A549 (cell line): ENCODE results near the gene BMP4. TPM values are rescaled to one million over a fixed set of nuclear protein-coding genes. Genes with fewer than 3 reads are reported as not detected.

ENCODE experiments used
- ATAC-seq, 2 experiments: fragments of 200-7000 bp in 1 of 2; fragments of >200 bp in 1 of 2; cut with Nextera tagmentation in 1 of 2; cut with Tn5 transposase in 1 of 2; 3 replicates each; pipeline versions ENCODE4 v1.8.0 to v1.9.1; 2018 to 2020; ENCODE audit warnings: mild to moderate bottlenecking in 1 of 2, moderate library complexity in 1 of 2
- CTCF ChIA-PET: fragments of 300-600 bp; sonication (Branson Sonifier 250); formaldehyde crosslinking; extraction: SDS; loops from one replicate; lab custom pipeline; 2021; ENCODE audit warnings: antibody characterized with exemption, inconsistent platforms; lab: Yijun Ruan, JAX
- POLR2A ChIA-PET: fragments of 350-600 bp; formaldehyde crosslinking; extraction: SDS; loops from one replicate; lab custom pipeline; 2021; ENCODE audit warnings: antibody characterized with exemption, inconsistent platforms; lab: Yijun Ruan, JAX
- DNase-seq, 2 experiments: peaks; one replicate each; pipeline versions ENCODE4 v3.0.0 to v3.0.0-alpha.2; 2011 to 2016; ENCODE audit warnings: low read depth in 1 of 2, low spot score in 1 of 2
- FAIRE-seq: peaks from 2 replicates; lab custom pipeline; 2011; peaks lifted over from hg19 to GRCh38; lab: Jason Lieb, UNC
- H3K27ac ChIP-seq, 2 experiments: fragments of >200 bp; sonication (Bioruptor Twin); formaldehyde crosslinking; 3 replicates each; pipeline ENCODE4 v1.5.1; 2016 to 2017
- H3K4me1 ChIP-seq: fragments of >200 bp; sonication (Bioruptor Twin); formaldehyde crosslinking; 3 replicates; pipeline ENCODE4 v1.6.1; 2016
- H3K4me2 ChIP-seq: fragments of >200 bp; sonication (Bioruptor Twin); formaldehyde crosslinking; 3 replicates; pipeline ENCODE4 v1.6.1; 2016
- H3K4me3 ChIP-seq: fragments of >200 bp; sonication (Bioruptor Twin); formaldehyde crosslinking; 3 replicates; pipeline ENCODE4 v1.5.1; 2016
- H3K9me3 ChIP-seq: fragments of >200 bp; sonication (Bioruptor Twin); formaldehyde crosslinking; 3 replicates; pipeline ENCODE4 v1.6.1; 2016
- BHLHE40 ChIP-seq: IDR thresholded peaks from 2 replicates; pipeline ENCODE4 v1.6.1; 2012; ENCODE audit warnings: low read depth, low read length, inconsistent platforms
- CBX8 ChIP-seq: fragments of 200-600 bp; sonication (generic); IDR thresholded peaks from 2 replicates; pipeline ENCODE4 v1.6.1; 2016
- EHF ChIP-seq: fragments of 250-450 bp; sonication (Bioruptor Pico); IDR thresholded peaks from 2 replicates; pipeline ENCODE4 v1.5.0; 2020; ENCODE audit warnings: mild to moderate bottlenecking
- ELK1 ChIP-seq: fragments of 150-350 bp; IDR thresholded peaks from 2 replicates; pipeline ENCODE4 v1.6.1; 2014; ENCODE audit warnings: low read depth, mild to moderate bottlenecking, low read length
- EP300 ChIP-seq, 2 experiments: fragments of >200 bp; sonication (Bioruptor Twin); formaldehyde crosslinking; IDR thresholded peaks; 2 replicates in 1 of 2; 3 replicates in 1 of 2; pipeline ENCODE4 v1.6.1; 2016 to 2017
- ESRRA ChIP-seq: fragments of 150-350 bp; IDR thresholded peaks from 2 replicates; pipeline ENCODE4 v1.6.1; 2014; ENCODE audit warnings: mild to moderate bottlenecking, low read length, borderline replicate concordance
- FOSB ChIP-seq: fragments of 250-450 bp; sonication (Bioruptor Pico); IDR thresholded peaks from 2 replicates; pipeline ENCODE4 v1.5.0; 2020; ENCODE audit warnings: mild to moderate bottlenecking, moderate library complexity
- FOSL2 ChIP-seq, 2 experiments: fragments of 450-650 bp in 1 of 2; fragments of >200 bp in 1 of 2; sonication (Bioruptor Twin) in 1 of 2; formaldehyde crosslinking; IDR thresholded peaks; 2 replicates each; pipeline versions ENCODE4 v1.5.0 to v1.6.1; 2016 to 2020; ENCODE audit warnings: mild to moderate bottlenecking in 1 of 2, moderate library complexity in 1 of 2
- HDAC2 ChIP-seq: fragments of 200-600 bp; sonication (generic); IDR thresholded peaks from 2 replicates; pipeline ENCODE4 v1.6.1; 2016
- HEYL ChIP-seq: fragments of 250-450 bp; sonication (Bioruptor Pico); IDR thresholded peaks from 2 replicates; pipeline ENCODE4 v1.8.0; 2021; ENCODE audit warnings: mild to moderate bottlenecking, moderate library complexity
- JUNB ChIP-seq: fragments of >200 bp; sonication (Bioruptor Twin); formaldehyde crosslinking; IDR thresholded peaks from 2 replicates; pipeline ENCODE4 v1.6.1; 2016
- KDM1A ChIP-seq: fragments of 200-600 bp; sonication (generic); IDR thresholded peaks from 2 replicates; pipeline ENCODE4 v1.6.1; 2016; ENCODE audit warnings: low read depth, mild to moderate bottlenecking
- MAFK ChIP-seq: fragments of 450-650 bp; IDR thresholded peaks from 2 replicates; pipeline ENCODE4 v1.6.1; 2014; ENCODE audit not compliant: partially characterized antibody
- MAZ ChIP-seq: fragments of 150-350 bp; IDR thresholded peaks from 2 replicates; pipeline ENCODE4 v1.6.1; 2014; ENCODE audit warnings: antibody characterized with exemption, low read depth, low read length, borderline replicate concordance
- TFCP2L1 ChIP-seq: fragments of 250-450 bp; sonication (Bioruptor Pico); IDR thresholded peaks from 2 replicates; pipeline ENCODE4 v1.5.0; 2021; ENCODE audit warnings: mild to moderate bottlenecking
- TP53 ChIP-seq: fragments of 250-450 bp; sonication (Bioruptor Pico); IDR thresholded peaks from 2 replicates; pipeline ENCODE4 v1.5.0; 2021; ENCODE audit warnings: mild to moderate bottlenecking, moderate library complexity
- ZFP36 ChIP-seq: fragments of 450-650 bp; IDR thresholded peaks from 2 replicates; pipeline ENCODE4 v1.6.1; 2014; ENCODE audit warnings: borderline replicate concordance; ENCODE audit not compliant: partially characterized antibody
- ZSCAN20 ChIP-seq: fragments of 250-450 bp; sonication (Bioruptor Pico); IDR thresholded peaks from 2 replicates; pipeline ENCODE4 v1.8.0; 2022; ENCODE audit warnings: mild to moderate bottlenecking, moderate library complexity
- WGBS: methylation state at CpG from one replicate; pipeline ENCODE4 v1.1.6; 2017; ENCODE audit errors: missing lambda C conversion rate; 5-methylcytosine and 5-hydroxymethylcytosine counted together
- polyA plus RNA-seq, 4 experiments: library from polyadenylated mRNA; depleted of rRNA in 3 of 4; stranded (reverse); fragments of >200 nt; fragmentation: RNase III in 1 of 4; extraction: RNeasy Plus Mini Kit Qiagen cat#74134 plus additional on column Dnase treatment in 1 of 4; gene quantifications; 2 replicates in 3 of 4; 3 replicates in 1 of 4; pipeline ENCODE4 v1.2.3, GENCODE V29; 2011 to 2017
- TF ChIP-seq, protein P1 (sequence below): fragments of 200-600 bp; sonication (generic); IDR thresholded peaks from 2 replicates; pipeline ENCODE4 v1.6.1; 2016; ENCODE audit warnings: antibody characterized with exemption, mild to moderate bottlenecking, moderate library complexity
- TF ChIP-seq, protein P2 (sequence below): fragments of >200 bp; sonication (Bioruptor Twin); formaldehyde crosslinking; IDR thresholded peaks from 3 replicates; pipeline ENCODE4 v1.5.1; 2016

Gene BMP4
- polyA plus RNA-seq, 2 of the 4 experiments (the other 2 are of a cell fraction) = 4.1 to 8.9 TPM

DNA sequence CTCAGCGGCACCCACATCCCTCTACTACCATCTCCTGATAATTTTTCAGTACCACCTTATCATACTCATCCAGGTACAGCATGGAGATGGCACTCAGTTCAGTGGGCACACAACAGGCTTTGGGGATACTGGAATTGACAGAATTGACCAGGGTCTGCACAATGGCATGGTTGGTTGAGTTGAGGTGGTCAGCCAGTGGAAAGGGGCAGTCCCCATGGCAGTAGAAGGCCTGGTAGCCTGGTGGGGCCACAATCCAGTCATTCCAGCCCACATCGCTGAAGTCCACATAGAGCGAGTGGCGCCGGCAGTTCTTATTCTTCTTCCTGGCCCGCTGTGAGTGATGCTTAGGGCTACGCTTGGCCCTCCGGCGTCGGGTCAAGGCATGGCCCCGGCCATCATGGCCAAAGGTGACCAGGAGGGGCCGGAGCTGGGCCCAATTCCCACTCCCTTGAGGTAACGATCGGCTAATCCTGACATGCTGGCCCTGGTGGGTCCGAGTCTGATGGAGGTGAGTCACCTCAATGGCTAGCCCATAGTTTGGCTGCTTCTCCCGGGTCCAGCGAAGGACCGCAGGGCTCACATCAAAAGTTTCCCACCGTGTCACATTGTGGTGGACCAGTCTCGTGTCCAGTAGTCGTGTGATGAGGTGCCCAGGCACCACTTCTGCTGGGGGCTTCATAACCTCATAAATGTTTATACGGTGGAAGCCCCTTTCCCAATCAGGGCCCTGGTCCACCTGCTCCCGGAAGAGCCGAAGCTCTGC, 6.4 kb downstream of the BMP4 start:
- ChIA-PET POLR2A (no interaction called here), CTCF (no interaction called here)
- TF ChIP-seq HDAC2 (no peak), ZFP36 (no peak), ESRRA (no peak), TP53 (CRISPR knock-in tag) (no peak), FOSL2 (IDR thresholded peaks at IDR 0.05) (no peak), FOSL2 (CRISPR knock-in tag; IDR thresholded peaks at IDR 0.05) (no peak), JUNB (no peak)
- TF ChIP-seq, protein P1, sequence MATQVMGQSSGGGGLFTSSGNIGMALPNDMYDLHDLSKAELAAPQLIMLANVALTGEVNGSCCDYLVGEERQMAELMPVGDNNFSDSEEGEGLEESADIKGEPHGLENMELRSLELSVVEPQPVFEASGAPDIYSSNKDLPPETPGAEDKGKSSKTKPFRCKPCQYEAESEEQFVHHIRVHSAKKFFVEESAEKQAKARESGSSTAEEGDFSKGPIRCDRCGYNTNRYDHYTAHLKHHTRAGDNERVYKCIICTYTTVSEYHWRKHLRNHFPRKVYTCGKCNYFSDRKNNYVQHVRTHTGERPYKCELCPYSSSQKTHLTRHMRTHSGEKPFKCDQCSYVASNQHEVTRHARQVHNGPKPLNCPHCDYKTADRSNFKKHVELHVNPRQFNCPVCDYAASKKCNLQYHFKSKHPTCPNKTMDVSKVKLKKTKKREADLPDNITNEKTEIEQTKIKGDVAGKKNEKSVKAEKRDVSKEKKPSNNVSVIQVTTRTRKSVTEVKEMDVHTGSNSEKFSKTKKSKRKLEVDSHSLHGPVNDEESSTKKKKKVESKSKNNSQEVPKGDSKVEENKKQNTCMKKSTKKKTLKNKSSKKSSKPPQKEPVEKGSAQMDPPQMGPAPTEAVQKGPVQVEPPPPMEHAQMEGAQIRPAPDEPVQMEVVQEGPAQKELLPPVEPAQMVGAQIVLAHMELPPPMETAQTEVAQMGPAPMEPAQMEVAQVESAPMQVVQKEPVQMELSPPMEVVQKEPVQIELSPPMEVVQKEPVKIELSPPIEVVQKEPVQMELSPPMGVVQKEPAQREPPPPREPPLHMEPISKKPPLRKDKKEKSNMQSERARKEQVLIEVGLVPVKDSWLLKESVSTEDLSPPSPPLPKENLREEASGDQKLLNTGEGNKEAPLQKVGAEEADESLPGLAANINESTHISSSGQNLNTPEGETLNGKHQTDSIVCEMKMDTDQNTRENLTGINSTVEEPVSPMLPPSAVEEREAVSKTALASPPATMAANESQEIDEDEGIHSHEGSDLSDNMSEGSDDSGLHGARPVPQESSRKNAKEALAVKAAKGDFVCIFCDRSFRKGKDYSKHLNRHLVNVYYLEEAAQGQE = no peak
- Histone ChIP-seq H3K4me2 (no peak overlapping the region), H3K9me3 (no peaks in the 10 kb centered on the region), H3K4me1 (no peaks in the 10 kb centered on the region), H3K4me3 (no peak overlapping the region), H3K27ac (no peak overlapping the region)
- WGBS = 95% methylated on average over 17 of the region's 24 CpGs
- no peak for ATAC-seq
- no peak for FAIRE-seq
- DNase-seq = no peak

DNA sequence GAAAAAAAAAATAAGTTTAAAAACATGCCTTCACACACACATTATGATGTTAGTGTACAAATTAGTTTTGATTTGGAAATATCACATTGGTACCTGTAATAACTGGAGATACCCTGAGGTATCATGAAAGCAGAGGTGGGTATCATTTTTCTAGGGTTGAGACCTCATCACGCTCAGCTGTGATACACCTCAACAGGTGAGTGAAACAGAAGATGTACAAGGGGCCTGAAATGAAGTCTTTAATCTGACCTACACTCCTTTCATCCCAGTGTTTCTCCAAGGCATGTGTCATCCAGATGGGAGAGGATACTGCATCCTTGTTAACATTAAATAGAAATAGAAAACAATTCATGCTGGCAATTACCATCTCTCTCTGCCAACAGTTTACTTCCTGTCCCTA, 7.4 kb downstream of the BMP4 start:
- H3K4me3 ChIP-seq = no peak overlapping the region
- WGBS = 88% methylated on average over 1 of the region's 1 CpG
- ATAC-seq = no peak

GRCh38 chr14:53948205-53948884, 8.3 kb downstream of the BMP4 start:
- H3K4me1 ChIP-seq = peaks cover 4% of the 10 kb centered on the region; the same call in 2 of the 3 replicates
- no peak overlapping the region for H3K4me2 ChIP-seq
- DNase-seq (no peak), FAIRE-seq (no peak), ATAC-seq (no peak)
- no peaks in the 10 kb centered on the region for H3K9me3 ChIP-seq
- ChIA-PET POLR2A (no interaction called here), CTCF (no interaction called here)
- no peak for TF ChIP-seq ELK1
- TF ChIP-seq EHF (CRISPR knock-in tag) = no peak
- no peak for TF ChIP-seq HEYL (CRISPR knock-in tag)
- TF ChIP-seq CBX8 = no peak
- TF ChIP-seq TFCP2L1 (CRISPR knock-in tag) = no peak
- no peak for TF ChIP-seq EP300 (IDR thresholded peaks at IDR 0.05)
- TF ChIP-seq FOSB (CRISPR knock-in tag) = no peak
- no peak for TF ChIP-seq KDM1A
- TF ChIP-seq ZSCAN20 = no peak
- TF ChIP-seq MAFK = no peak
- TF ChIP-seq BHLHE40 = no peak
- H3K4me3 ChIP-seq = no peak overlapping the region
- WGBS = 75% methylated on average over 6 of the region's 6 CpGs
- no peak overlapping the region for H3K27ac ChIP-seq

More for the DNA sequence above, 7.4 kb downstream of the BMP4 start:
- ChIA-PET POLR2A (no interaction called here), CTCF (no interaction called here)
- Histone ChIP-seq H3K4me1 (no peaks in the 10 kb centered on the region), H3K4me2 (no peak overlapping the region), H3K27ac (no peak overlapping the region), H3K9me3 (no peaks in the 10 kb centered on the region)
- no peak for TF ChIP-seq MAZ
- TF ChIP-seq, protein P2, sequence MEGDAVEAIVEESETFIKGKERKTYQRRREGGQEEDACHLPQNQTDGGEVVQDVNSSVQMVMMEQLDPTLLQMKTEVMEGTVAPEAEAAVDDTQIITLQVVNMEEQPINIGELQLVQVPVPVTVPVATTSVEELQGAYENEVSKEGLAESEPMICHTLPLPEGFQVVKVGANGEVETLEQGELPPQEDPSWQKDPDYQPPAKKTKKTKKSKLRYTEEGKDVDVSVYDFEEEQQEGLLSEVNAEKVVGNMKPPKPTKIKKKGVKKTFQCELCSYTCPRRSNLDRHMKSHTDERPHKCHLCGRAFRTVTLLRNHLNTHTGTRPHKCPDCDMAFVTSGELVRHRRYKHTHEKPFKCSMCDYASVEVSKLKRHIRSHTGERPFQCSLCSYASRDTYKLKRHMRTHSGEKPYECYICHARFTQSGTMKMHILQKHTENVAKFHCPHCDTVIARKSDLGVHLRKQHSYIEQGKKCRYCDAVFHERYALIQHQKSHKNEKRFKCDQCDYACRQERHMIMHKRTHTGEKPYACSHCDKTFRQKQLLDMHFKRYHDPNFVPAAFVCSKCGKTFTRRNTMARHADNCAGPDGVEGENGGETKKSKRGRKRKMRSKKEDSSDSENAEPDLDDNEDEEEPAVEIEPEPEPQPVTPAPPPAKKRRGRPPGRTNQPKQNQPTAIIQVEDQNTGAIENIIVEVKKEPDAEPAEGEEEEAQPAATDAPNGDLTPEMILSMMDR = no peak
- FAIRE-seq (no peak), DNase-seq (no peak)
